K562 (cell line): ENCODE measurements around the gene GLIS2. TPM values are rescaled to one million over a fixed set of nuclear protein-coding genes. Genes with fewer than 3 reads are reported as not detected.

Experiments used
- ATAC-seq: fragments of 200-7000 bp; cut with Tn5 transposase; 3 replicates; pipeline ENCODE4 v1.9.1; 2020; ENCODE audit warnings: moderate library complexity
- BruUV-seq: library from RNA; stranded (reverse); fragments of 400-500 nt; replicated peaks from 2 replicates; lab custom pipeline; 2021; lab: Mats Ljungman, UMichigan
- CTCF ChIA-PET: fragments of 300-600 bp; formaldehyde crosslinking; extraction: SDS; loops from one replicate; lab custom pipeline; 2021; ENCODE audit warnings: low intra/inter-chr PET ratio; lab: Yijun Ruan, JAX
- POLR2A ChIA-PET: fragments of 300-600, 350-650 bp; sonication (Branson Sonifier 250); formaldehyde crosslinking; extraction: SDS; loops from one replicate; lab custom pipeline; 2021; ENCODE audit warnings: antibody characterized with exemption, inconsistent platforms; lab: Yijun Ruan, JAX
- DNase-seq, 4 experiments: peaks; one replicate each; pipeline versions ENCODE4 v3.0.0 to v3.0.0-alpha.2; 2011 to 2018; ENCODE audit warnings: low spot score in 3 of 4, mixed read lengths in 3 of 4; ENCODE audit errors: extremely low read depth in 1 of 4
- FAIRE-seq: peaks from 2 replicates; lab custom pipeline; 2011; peaks lifted over from hg19 to GRCh38; lab: Jason Lieb, UNC
- H2AFZ ChIP-seq: 2 replicates; pipeline ENCODE4 v1.6.0; 2011; ENCODE audit warnings: low read depth, low read length, control low read depth, inconsistent platforms
- H3K27ac ChIP-seq: fragments of 200-600 bp; 3 replicates; pipeline ENCODE4 v1.8.0; 2011; ENCODE audit warnings: low read depth, mild to moderate bottlenecking, control low read depth, inconsistent platforms, low read length, moderate library complexity, mixed read lengths; ENCODE audit errors: extremely low read depth
- H3K27me3 ChIP-seq, 2 experiments: fragments of 300-600 bp in 1 of 2; 2 replicates in 1 of 2; 3 replicates in 1 of 2; pipeline versions ENCODE4 v1.6.0 to v1.8.0; 2011; ENCODE audit warnings: inconsistent platforms in 2 of 2, low read length in 2 of 2, mild to moderate bottlenecking in 1 of 2, mixed read lengths in 1 of 2, moderate library complexity in 1 of 2; ENCODE audit not compliant: control insufficient read depth in 2 of 2, insufficient read depth in 2 of 2
- H3K36me3 ChIP-seq: fragments of 300-600 bp; 3 replicates; pipeline ENCODE4 v1.8.0; 2011; ENCODE audit warnings: mild to moderate bottlenecking, low read length, inconsistent platforms; ENCODE audit not compliant: control insufficient read depth, insufficient read depth
- H3K4me1 ChIP-seq, 2 experiments: fragments of 200-600 bp in 1 of 2; replicated peaks in 1 of 2; 2 replicates in 1 of 2; 3 replicates in 1 of 2; pipeline versions ENCODE4 v1.5.1 to v1.8.0; 2011; ENCODE audit warnings: inconsistent platforms in 2 of 2, low read length in 2 of 2, mild to moderate bottlenecking in 1 of 2, mixed read lengths in 1 of 2, moderate library complexity in 1 of 2; ENCODE audit not compliant: control insufficient read depth in 2 of 2, insufficient read depth in 2 of 2
- H3K4me2 ChIP-seq: 2 replicates; pipeline ENCODE4 v1.6.1; 2011; ENCODE audit warnings: low read length, control low read depth, inconsistent platforms, mixed read lengths; ENCODE audit not compliant: insufficient read depth
- H3K4me3 ChIP-seq: fragments of 200-600 bp; sonication (generic), shearing (Covaris generic); 2 replicates; pipeline ENCODE4 v1.5.1; 2016; ENCODE audit warnings: control low read depth, inconsistent platforms
- H3K79me2 ChIP-seq: fragments of 200-600 bp; 3 replicates; pipeline ENCODE4 v1.8.0; 2011; ENCODE audit warnings: low read length, inconsistent platforms; ENCODE audit not compliant: control insufficient read depth, insufficient read depth
- H3K9ac ChIP-seq, 2 experiments: 2 replicates each; pipeline versions ENCODE4 v1.6.0 to v1.6.1; 2011; ENCODE audit warnings: low read depth in 2 of 2, low read length in 2 of 2, control low read depth in 1 of 2, inconsistent platforms in 1 of 2, mild to moderate bottlenecking in 1 of 2, mixed read lengths in 1 of 2; ENCODE audit not compliant: insufficient read depth in 1 of 2
- H3K9me1 ChIP-seq: one replicate; pipeline ENCODE4 v1.6.0; 2011; ENCODE audit warnings: inconsistent platforms, mild to moderate bottlenecking, low read length, moderate library complexity; ENCODE audit not compliant: control insufficient read depth, insufficient read depth
- H3K9me3 ChIP-seq: replicated peaks from 2 replicates; pipeline ENCODE4 v1.5.1; 2011; ENCODE audit warnings: low read depth, low read length, inconsistent platforms; ENCODE audit not compliant: control insufficient read depth, insufficient read depth
- H4K20me1 ChIP-seq: replicated peaks from 2 replicates; pipeline ENCODE4 v1.6.1; 2011; ENCODE audit warnings: low read length, inconsistent platforms, mixed read lengths; ENCODE audit not compliant: control insufficient read depth, insufficient read depth
- CHD2 ChIP-seq: IDR thresholded peaks from 2 replicates; pipeline ENCODE4 v1.6.1; 2011; ENCODE audit warnings: low read depth, low read length
- CHD7 ChIP-seq: fragments of 200-600 bp; sonication (generic); IDR thresholded peaks from one replicate; pipeline ENCODE4 v1.6.1; 2012; ENCODE audit warnings: mild to moderate bottlenecking, low read depth, low read length, inconsistent platforms
- CREB3 ChIP-seq: fragments of 450-650 bp; conservative IDR thresholded peaks from 2 replicates; pipeline ENCODE4 v1.6.1; 2016; ENCODE audit warnings: missing genetic modification characterization, low read depth, mild to moderate bottlenecking, missing compliant biosample characterization, moderate library complexity
- CREBBP ChIP-seq: IDR thresholded peaks from one replicate; pipeline ENCODE4 v1.6.1; 2012; ENCODE audit warnings: low read depth, mild to moderate bottlenecking, control low read depth, inconsistent platforms, low read length
- GTF2F1 ChIP-seq: IDR thresholded peaks from 2 replicates; pipeline ENCODE4 v1.6.1; 2011; ENCODE audit warnings: low read depth, low read length, improper control_type of control experiment
- PML ChIP-seq: IDR thresholded peaks from 2 replicates; pipeline ENCODE4 v1.6.1; 2012; ENCODE audit warnings: low read length, inconsistent platforms
- TBL1XR1 ChIP-seq, 2 experiments: IDR thresholded peaks; 2 replicates each; pipeline ENCODE4 v1.6.1; 2012; ENCODE audit warnings: improper control_type of control experiment in 2 of 2, low read length in 2 of 2, mild to moderate bottlenecking in 1 of 2
- XRCC4 ChIP-seq: IDR thresholded peaks from one replicate; pipeline ENCODE4 v1.6.1; 2011; ENCODE audit not compliant: insufficient read depth, insufficient read length; ENCODE audit errors: extremely low read depth
- ZNF444 ChIP-seq: fragments of 250-450 bp; sonication (Bioruptor Pico); IDR thresholded peaks from 2 replicates; pipeline ENCODE4 v1.4.0; 2020; ENCODE audit warnings: mild to moderate bottlenecking, moderate library complexity
- ZNF655 ChIP-seq: fragments of 250-450 bp; sonication (Bioruptor Pico); IDR thresholded peaks from 2 replicates; pipeline ENCODE4 v1.5.0; 2021
- WGBS: fragments of 100-300 bp; shearing (Covaris generic); methylation state at CpG from one replicate; pipeline ENCODE4 v1.1.6; 2016; ENCODE audit warnings: low coverage, mixed read lengths; ENCODE audit not compliant: insufficient coverage; ENCODE audit errors: missing lambda C conversion rate; 5-methylcytosine and 5-hydroxymethylcytosine counted together
- in situ Hi-C: fragments of 300-500 bp; cut with MboI; formaldehyde crosslinking; loops from 4 replicates; pipeline ENCODE4 v1.15.0; 2018; ENCODE audit warnings: inconsistent platforms, mixed read lengths
- intact Hi-C: fragments of 100-400 bp; cut with micrococcal nuclease; formaldehyde crosslinking; loops from 2 replicates; pipeline ENCODE4 v1.14.2; 2022
- polyA plus RNA-seq, 8 experiments: library from polyadenylated mRNA; depleted of rRNA in 4 of 8; stranded (reverse) in 5 of 8; unstranded in 3 of 8; fragments of >200 nt; fragmentation: Nextera tagmentation in 2 of 8; fragmentation: Illumina TruSeq in 1 of 8; extraction: Ambion mirVana in 2 of 8; extraction: Trizol in 1 of 8; gene quantifications; 2 replicates each; pipeline versions ENCODE4 v1.2.1 to v1.2.3, GENCODE V29; 2011 to 2014; ENCODE audit warnings: inconsistent platforms in 1 of 8, missing spikeins in 1 of 8
- total RNA-seq, 7 experiments: library from RNA; depleted of rRNA in 6 of 7; stranded (reverse); fragments of >200 nt in 6 of 7; fragmentation: Illumina TruSeq in 2 of 7; extraction: Trizol in 2 of 7; gene quantifications; 2 replicates each; pipeline versions ENCODE4 v1.2.1 to v1.2.3, GENCODE V29; 2011 to 2021; ENCODE audit warnings: low replicate concordance in 1 of 7

GLIS2 gene
- total and polyA plus RNA-seq, 9 of the 15 experiments (the other 6 are each of a cell fraction or from before 2014, with no cell fraction given) = 0.10 to 9.0 (median 0.57) TPM

GRCh38 chr16:4333308-4333638, 17.4 kb downstream of the GLIS2 start:
- peaks cover 2 to 52% of the 10 kb centered on the region in 2 experiments; a peak in 4 of 5 replicates for H3K4me1 ChIP-seq
- no peak overlapping the region for H3K4me2 ChIP-seq
- intact Hi-C loops = no loop called here
- H3K27ac ChIP-seq = no peak overlapping the region
- H3K9ac ChIP-seq = no peak overlapping the region; a peak in 1 of 4 replicates
- 0 out of 2 replicates have a peak, but pooled peaks cover 8% of the 10 kb centered on the region for H4K20me1 ChIP-seq
- no TSS peak for BruUV-seq
- FAIRE-seq = no peak
- ChIA-PET CTCF (no interaction called here), POLR2A (interaction anchor here (1.1 to 1.6 kb wide), 2 partner anchors 19 to 72 kb away, joined by 3 to 5 read pairs; no protein-coding TSS in a partner anchor)
- H3K9me1 ChIP-seq = no peaks in the 10 kb centered on the region
- no peak for DNase-seq
- ATAC-seq = no peak
- H3K36me3 ChIP-seq = peaks cover 25% of the 10 kb centered on the region; the same call in 1 of the 3 replicates
- no peaks in the 10 kb centered on the region for H3K9me3 ChIP-seq
- in situ Hi-C loops = loop anchor here (5.0 kb wide), 1 partner anchor 46 kb away; no protein-coding TSS in a partner anchor
- no peaks in the 10 kb centered on the region for H3K27me3 ChIP-seq
- H3K4me3 ChIP-seq = no peak overlapping the region
- H3K79me2 ChIP-seq = no peaks in the 10 kb centered on the region
- 74% methylated on average over 9 of the region's 9 CpGs for WGBS
- no peak overlapping the region for H2AFZ ChIP-seq
- no peak for TF ChIP-seq XRCC4
- TF ChIP-seq CHD7 = no peak
- TF ChIP-seq ZNF655 = no peak
- no peak for TF ChIP-seq CREBBP
- no peak for TF ChIP-seq ZNF444 (CRISPR knock-in tag)
- no peak for TF ChIP-seq CHD2
- TF ChIP-seq TBL1XR1 (IDR thresholded peaks at IDR 0.05; ENCODE audit: low read length in 2 of 2) = no peak
- no peak for TF ChIP-seq PML
- TF ChIP-seq CREB3 (tag) = no peak
- no peak for TF ChIP-seq GTF2F1
